GM20000 (cell line): Measurements from ENCODE around the gene CREB3L4.

Experiments
- DNase-seq: peaks from one replicate; pipeline ENCODE4 v3.0.0; 2012; ENCODE audit warnings: low spot score
- TF ChIP-seq, protein P1 (sequence below): IDR thresholded peaks from 2 replicates; pipeline ENCODE4 v1.5.1; 2012; ENCODE audit warnings: mild to moderate bottlenecking, control low read depth; ENCODE audit errors: extremely low read depth, missing control alignments

CREB3L4 gene

DNA sequence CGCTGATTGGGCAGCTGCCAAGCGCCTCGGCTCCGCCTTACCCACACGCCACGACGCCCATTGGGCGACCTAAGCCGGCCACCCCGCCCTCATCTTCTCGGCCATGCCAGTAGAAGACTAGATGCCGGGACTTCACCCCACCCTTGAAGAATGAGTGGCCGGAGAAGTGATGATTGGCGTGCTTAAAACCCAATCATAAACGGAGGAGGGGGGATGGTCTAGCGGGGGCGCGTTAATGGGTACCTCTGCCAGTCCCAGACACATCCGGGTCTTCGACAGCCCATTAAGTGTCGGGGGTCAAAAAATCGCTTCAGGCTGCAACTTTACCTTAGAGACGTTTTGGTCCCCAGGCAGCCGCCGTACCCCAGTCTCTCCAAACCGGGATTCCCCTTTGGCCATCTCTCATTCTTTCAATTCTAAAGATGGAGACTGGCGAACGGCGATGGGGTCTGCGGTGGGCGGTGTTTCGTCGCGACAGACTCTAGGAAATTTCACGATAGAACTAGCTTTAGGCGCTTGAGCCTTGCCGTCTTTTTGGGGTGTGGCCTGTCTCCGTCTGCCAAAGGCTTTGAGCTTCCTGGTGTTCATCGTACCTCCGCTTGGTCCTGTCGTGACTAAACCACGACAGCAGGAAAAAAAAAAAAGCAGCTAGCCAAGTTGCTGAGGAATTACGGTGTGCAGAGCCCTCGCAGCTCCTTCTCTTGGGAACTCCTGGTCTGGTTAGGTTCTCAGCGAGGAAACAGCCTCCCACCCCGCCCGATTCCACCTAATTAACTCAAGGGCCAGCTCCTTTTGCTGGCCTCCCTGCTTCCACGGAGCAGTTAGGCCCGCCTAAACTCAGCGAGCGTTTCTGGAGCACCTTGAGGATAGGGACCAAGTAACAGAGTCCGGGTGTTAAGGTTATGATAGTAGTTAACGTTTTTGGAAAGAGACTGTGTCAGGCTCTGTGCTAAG is 44.5 kb upstream of the CREB3L4 start, which contains the start of gene GATAD2B:
Gene GATAD2B (minus strand): TSS at position 1 of the 954 bp plus-strand sequence. CDS start 94,625 bp downstream, outside the sequence.
- DNase-seq, result peak; percentile 98
- TF ChIP-seq, protein P1, sequence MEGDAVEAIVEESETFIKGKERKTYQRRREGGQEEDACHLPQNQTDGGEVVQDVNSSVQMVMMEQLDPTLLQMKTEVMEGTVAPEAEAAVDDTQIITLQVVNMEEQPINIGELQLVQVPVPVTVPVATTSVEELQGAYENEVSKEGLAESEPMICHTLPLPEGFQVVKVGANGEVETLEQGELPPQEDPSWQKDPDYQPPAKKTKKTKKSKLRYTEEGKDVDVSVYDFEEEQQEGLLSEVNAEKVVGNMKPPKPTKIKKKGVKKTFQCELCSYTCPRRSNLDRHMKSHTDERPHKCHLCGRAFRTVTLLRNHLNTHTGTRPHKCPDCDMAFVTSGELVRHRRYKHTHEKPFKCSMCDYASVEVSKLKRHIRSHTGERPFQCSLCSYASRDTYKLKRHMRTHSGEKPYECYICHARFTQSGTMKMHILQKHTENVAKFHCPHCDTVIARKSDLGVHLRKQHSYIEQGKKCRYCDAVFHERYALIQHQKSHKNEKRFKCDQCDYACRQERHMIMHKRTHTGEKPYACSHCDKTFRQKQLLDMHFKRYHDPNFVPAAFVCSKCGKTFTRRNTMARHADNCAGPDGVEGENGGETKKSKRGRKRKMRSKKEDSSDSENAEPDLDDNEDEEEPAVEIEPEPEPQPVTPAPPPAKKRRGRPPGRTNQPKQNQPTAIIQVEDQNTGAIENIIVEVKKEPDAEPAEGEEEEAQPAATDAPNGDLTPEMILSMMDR, result no peak

DNA sequence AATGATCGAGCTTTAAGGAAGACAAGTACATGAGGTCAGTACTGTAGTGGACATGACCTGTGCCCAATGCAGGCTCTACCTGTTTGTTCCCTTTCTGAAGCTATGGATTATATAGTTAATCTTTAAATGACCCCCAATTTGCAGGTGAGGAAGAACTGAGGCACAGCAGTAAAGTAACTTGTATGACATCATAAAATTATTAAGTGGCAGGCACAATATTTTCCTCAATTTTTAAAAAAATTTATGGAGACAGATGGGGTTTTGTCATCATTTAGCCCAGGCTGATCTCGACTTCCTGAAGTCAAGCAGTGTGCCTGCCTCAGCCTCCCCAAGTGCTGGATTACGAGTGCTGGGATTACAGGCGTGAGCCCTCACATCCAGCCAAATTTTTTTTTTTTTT is 41.3 kb upstream of the CREB3L4 start:
- TF ChIP-seq, protein P1, result no peak
- DNase-seq, result no peak

DNA sequence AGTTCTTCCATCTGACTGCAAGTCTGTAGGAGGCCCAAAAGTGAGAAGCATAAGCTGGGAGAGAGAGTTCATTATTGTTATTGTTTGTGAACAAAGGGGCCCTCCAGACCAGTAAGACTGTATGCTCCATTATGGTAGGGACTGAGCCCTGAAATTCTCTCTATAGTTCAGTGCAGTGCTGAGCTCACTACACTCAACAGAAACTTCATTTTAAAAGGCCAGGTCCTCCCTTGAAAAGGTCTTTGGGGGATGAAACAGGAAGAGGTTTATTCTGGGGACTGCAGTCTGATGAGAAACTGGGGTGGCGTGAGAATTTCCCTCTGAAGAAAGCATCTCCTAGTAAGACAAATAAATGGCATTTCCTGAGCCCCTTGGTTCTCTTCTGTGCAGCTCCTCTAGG is 39.5 kb upstream of the CREB3L4 start:
- TF ChIP-seq, protein P1, result no peak
- peak; percentile 60 for DNase-seq

DNA sequence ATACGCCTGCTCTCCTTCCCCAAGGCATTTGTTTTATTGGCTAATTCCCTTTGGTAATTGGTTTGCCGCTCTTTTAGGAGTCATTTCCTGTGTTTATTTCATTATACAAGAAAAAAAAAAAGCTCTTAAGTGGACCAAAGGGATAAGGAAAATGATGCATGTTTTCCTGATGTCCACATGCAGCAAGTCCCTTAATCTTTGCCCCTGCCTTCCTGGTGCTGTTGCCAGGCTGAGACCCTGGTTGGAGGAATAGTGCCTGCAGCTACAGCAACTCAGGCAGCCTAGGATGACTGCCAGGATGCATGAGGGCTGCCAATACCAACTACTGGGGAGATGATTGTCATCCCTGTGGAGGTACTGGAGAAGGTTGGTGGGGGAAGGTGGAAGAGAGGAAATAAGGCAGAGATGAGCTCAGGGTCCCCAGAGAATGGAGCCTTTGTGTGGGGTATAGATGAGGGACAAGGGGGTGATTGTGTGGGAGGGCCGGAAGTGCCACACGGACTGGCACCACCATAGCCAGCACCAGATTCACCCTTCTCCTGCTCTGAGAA is 38.8 kb upstream of the CREB3L4 start:
- DNase-seq, result no peak
- TF ChIP-seq, protein P1, result no peak

DNA sequence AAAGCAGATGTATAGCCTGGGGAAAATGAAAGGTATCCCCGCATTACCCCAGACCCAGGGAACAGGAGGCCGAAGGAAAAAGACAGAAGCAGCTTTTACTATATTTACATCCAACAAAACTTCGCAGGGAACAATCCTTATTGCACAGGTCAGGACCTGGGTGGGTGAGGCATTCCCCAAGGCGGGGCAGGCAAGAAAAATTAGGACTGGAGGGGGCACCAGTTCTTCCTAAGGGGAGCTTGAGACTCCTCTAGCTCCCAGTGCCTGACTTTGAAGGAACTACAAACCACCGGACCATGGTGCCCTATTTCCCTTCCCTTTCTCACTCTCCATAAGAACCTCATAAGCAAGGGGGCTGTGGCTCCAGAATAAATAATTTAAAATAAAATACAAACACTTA is 38.3 kb upstream of the CREB3L4 start:
- DNase-seq, result no peak
- TF ChIP-seq, protein P1, result no peak

DNA sequence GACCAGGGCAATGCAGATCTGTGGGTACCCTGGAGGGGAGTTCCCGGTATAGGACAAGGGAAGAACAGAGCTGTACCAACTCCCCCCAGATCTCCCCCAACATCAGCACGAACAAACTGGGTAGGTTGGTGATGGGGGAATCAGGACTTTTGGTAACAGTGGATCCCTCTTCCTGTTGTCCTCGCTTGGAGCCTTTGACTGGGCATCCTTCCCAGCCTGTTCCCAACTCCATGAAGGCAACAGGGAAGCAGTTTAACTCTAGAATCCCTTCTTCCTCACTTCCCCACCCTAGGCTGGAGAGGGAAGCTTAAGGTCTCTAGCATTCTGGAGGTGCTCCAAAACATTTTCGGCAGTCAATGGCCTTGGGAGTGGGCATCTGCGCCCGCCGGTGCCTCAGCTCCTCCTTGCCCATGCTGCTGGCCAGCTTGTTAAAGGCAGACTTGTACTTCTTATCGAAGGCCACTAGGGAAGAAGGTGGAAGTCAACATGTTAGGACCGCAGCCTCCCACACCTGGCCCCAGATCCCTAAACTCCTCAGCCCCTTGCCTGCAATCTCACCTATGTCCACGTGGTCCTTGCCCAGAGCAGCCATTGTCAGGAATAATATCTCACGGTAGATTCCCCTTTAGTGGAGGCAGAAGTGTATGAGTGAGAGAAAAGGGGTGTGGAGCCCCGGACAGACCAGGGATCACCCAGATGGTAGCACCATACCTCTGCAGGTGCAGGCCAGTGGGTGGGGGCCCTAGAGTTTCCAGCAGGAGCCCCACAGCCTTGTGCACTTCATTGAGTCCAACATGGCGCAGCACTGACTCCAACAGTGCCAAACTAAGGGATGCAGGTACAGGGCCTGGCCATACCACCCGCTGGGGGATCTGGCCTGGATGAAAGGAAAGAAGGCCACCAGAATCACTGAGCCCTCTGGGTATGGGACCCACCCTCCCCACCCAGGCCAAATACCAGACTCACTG is 37.4 kb upstream of the CREB3L4 start:
- DNase-seq, result no peak
- TF ChIP-seq, protein P1, result no peak
